ENCODE measurements around the gene MUCL3. TPM values are rescaled to one million over a fixed set of nuclear protein-coding genes. Genes with fewer than 3 reads are reported as not detected.
A peak's percentile ranks its signal among the peaks of the same experiment; 100 is the strongest.
"Not testable (repeated sequence)": the region's sequence is repeated elsewhere in the genome, so short reads cannot be mapped to it uniquely, and the experiment has no call there.

The MUCL3 gene
- total and polyA plus RNA-seq, 9 donors: 0.05 to 0.15 TPM; not detected in 7

GRCh38 chr6:30957716-30958115, 16.9 kb downstream of the MUCL3 start:
- WGBS (ENCODE audit: insufficient coverage): 50% methylated on average over 1 of the region's 2 CpGs
- Histone ChIP-seq H3K9me3 (replicated peaks; ENCODE audit: control insufficient read depth, low read depth, low read length) (no peaks in the 10 kb centered on the region), H3K27ac (ENCODE audit: low read length) (no peak overlapping the region), H3K4me1 (ENCODE audit: control insufficient read depth, insufficient read depth, low read length) (peaks cover 12% of the 10 kb centered on the region), H3K27me3 (ENCODE audit: control insufficient read depth, insufficient read depth, low read length) (peaks cover 37% of the 10 kb centered on the region), H3K36me3 (ENCODE audit: control insufficient read depth, insufficient read depth, low read length) (no peaks in the 10 kb centered on the region), H3K4me3 (ENCODE audit: low read length) (no peak overlapping the region)
- DNase-seq: no peak

DNA sequence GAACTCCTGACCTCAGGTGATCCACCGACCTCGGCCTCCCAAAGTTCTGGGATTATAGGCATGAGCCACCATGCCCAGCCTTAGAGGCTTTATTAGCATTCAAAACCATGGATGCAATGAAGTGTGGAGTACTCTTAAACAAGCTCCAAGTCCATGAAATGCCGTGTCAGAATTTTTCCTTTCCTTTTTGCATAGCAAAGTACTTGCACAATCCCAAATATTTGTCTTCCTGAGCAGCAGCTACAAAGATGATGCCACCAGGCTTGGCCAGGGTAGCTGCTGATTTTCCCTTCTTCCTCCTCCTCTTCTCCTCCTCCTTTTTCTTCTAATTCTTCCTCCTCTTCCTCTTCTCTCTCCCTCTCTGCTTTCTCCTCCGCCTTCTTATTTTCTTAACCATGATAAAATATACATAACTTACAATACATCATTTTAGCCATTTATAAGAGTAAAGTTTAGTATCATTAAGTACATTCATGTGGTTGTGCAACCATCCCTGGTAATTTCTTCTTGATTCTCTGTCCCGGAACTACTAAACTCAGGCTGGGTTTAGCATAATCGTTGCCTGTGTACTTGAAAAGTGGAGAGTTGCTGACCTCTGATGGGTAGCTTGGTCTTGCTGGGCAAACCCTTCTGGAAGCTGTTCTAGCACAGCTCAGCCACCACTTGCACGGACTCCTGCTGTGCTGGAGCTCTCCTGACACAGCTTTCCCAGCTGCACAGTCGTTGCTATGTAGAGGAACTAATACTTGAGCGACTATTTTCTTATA, 20.3 kb downstream of the MUCL3 start:
- no peak for DNase-seq
- Histone ChIP-seq H3K4me3 (ENCODE audit: low read length) (no peak overlapping the region), H3K27me3 (ENCODE audit: control insufficient read depth, insufficient read depth, low read length) (peaks cover 20% of the 10 kb centered on the region), H3K4me1 (ENCODE audit: control insufficient read depth, insufficient read depth, low read length) (peaks cover under 1% of the 10 kb centered on the region), H3K27ac (ENCODE audit: low read length) (no peak overlapping the region), H3K36me3 (ENCODE audit: control insufficient read depth, insufficient read depth, low read length) (no peaks in the 10 kb centered on the region), H3K9me3 (replicated peaks; ENCODE audit: control insufficient read depth, low read depth, low read length) (no peaks in the 10 kb centered on the region)
- WGBS (ENCODE audit: insufficient coverage): 70% methylated on average over 3 of the region's 9 CpGs

DNA sequence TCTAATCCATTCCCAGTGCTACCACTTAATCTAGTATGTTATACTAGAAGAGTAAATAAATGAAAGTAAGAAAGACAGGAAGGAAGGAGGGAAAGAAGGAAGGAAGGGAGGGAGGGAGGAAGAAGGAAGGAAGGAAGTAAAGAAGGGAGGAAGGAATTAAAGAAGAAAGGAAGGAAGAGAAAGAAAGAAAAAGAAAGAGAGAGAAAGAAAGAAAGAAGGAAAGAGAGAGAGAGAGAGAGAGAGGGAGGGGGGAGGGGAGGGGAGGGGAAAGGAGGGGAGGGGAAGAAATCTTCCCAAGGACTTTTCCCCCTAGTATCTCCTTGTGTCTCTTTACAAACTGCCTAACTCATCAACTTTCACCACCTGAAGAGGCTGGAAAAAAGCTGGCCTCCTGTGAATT, 21.9 kb downstream of the MUCL3 start:
- H3K27me3 ChIP-seq (ENCODE audit: control insufficient read depth, insufficient read depth, low read length): peaks cover 10% of the 10 kb centered on the region
- no peaks in the 10 kb centered on the region for H3K9me3 ChIP-seq (replicated peaks; ENCODE audit: control insufficient read depth, low read depth, low read length)
- H3K4me1 ChIP-seq (ENCODE audit: control insufficient read depth, insufficient read depth, low read length): no peaks in the 10 kb centered on the region
- no peak overlapping the region for H3K4me3 ChIP-seq (ENCODE audit: low read length)
- DNase-seq: no peak
- no peaks in the 10 kb centered on the region for H3K36me3 ChIP-seq (ENCODE audit: control insufficient read depth, insufficient read depth, low read length)
- H3K27ac ChIP-seq (ENCODE audit: low read length): no peak overlapping the region

GRCh38 chr6:30963641-30964040, 22.9 kb downstream of the MUCL3 start:
- WGBS (ENCODE audit: insufficient coverage): 50% methylated on average over 3 of the region's 6 CpGs
- DNase-seq: no peak

DNA sequence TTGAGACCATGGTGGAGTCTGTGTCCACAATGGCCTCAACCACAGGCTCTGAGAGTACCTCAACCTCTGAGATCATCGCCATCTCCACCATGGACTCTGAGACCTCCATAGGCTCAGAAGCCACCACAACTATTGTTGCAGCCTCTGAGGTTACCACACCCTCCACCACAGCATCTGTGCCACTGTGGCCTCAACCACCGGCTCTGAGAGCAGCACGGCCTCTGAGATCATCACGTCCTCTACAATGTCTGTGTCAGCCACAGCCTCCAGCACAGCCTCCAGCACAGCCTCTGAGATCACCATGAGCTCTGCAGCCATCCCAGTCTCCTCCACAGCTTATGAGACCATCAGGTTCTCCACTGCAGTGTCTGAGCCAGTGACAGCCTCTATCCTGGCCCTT, 23.3 kb downstream of the MUCL3 start:
- H3K4me3 ChIP-seq (ENCODE audit: low read length): no peak overlapping the region
- 94% methylated on average over 4 of the region's 4 CpGs for WGBS (ENCODE audit: insufficient coverage)
- DNase-seq: no peak
- H3K9me3 ChIP-seq (replicated peaks; ENCODE audit: control insufficient read depth, low read depth, low read length): no peaks in the 10 kb centered on the region
- no peaks in the 10 kb centered on the region for H3K4me1 ChIP-seq (ENCODE audit: control insufficient read depth, insufficient read depth, low read length)
- no peak overlapping the region for H3K27ac ChIP-seq (ENCODE audit: low read length)
- H3K36me3 ChIP-seq (ENCODE audit: control insufficient read depth, insufficient read depth, low read length): no peaks in the 10 kb centered on the region
- H3K27me3 ChIP-seq (ENCODE audit: control insufficient read depth, insufficient read depth, low read length): peaks cover 5% of the 10 kb centered on the region

More at GRCh38 chr6:30963641-30964040, 22.9 kb downstream of the MUCL3 start:
- Histone ChIP-seq H3K4me3 (ENCODE audit: low read length) (no peak overlapping the region), H3K27ac (ENCODE audit: low read length) (no peak overlapping the region), H3K9me3 (replicated peaks; ENCODE audit: control insufficient read depth, low read depth, low read length) (no peaks in the 10 kb centered on the region), H3K36me3 (ENCODE audit: control insufficient read depth, insufficient read depth, low read length) (no peaks in the 10 kb centered on the region), H3K27me3 (ENCODE audit: control insufficient read depth, insufficient read depth, low read length) (peaks cover 5% of the 10 kb centered on the region), H3K4me1 (ENCODE audit: control insufficient read depth, insufficient read depth, low read length) (no peaks in the 10 kb centered on the region)

- H3K4me3 ChIP-seq (ENCODE audit: low read length): no peak overlapping the region
- no peak for DNase-seq
- H3K4me1 ChIP-seq (ENCODE audit: control insufficient read depth, insufficient read depth, low read length): no peaks in the 10 kb centered on the region
- no peaks in the 10 kb centered on the region for H3K9me3 ChIP-seq (replicated peaks; ENCODE audit: control insufficient read depth, low read depth, low read length)
- peaks cover 5% of the 10 kb centered on the region for H3K27me3 ChIP-seq (ENCODE audit: control insufficient read depth, insufficient read depth, low read length)
- H3K36me3 ChIP-seq (ENCODE audit: control insufficient read depth, insufficient read depth, low read length): no peaks in the 10 kb centered on the region
- WGBS (ENCODE audit: insufficient coverage): 80% methylated on average over 5 of the region's 5 CpGs
- H3K27ac ChIP-seq (ENCODE audit: low read length): no peak overlapping the region
These were observed 24.4 kb downstream of the MUCL3 start for GRCh38 chr6:30965140-30965601.

- Histone ChIP-seq H3K9me3 (replicated peaks; ENCODE audit: control insufficient read depth, low read depth, low read length) (no peaks in the 10 kb centered on the region), H3K4me3 (ENCODE audit: low read length) (no peak overlapping the region), H3K27me3 (ENCODE audit: control insufficient read depth, insufficient read depth, low read length) (peaks cover 5% of the 10 kb centered on the region), H3K36me3 (ENCODE audit: control insufficient read depth, insufficient read depth, low read length) (no peaks in the 10 kb centered on the region), H3K4me1 (ENCODE audit: control insufficient read depth, insufficient read depth, low read length) (no peaks in the 10 kb centered on the region), H3K27ac (ENCODE audit: low read length) (no peak overlapping the region)
- WGBS (ENCODE audit: insufficient coverage): 92% methylated on average over 1 of the region's 3 CpGs
- no peak for DNase-seq
These were observed 25.4 kb downstream of the MUCL3 start for GRCh38 chr6:30966154-30966553.

DNA sequence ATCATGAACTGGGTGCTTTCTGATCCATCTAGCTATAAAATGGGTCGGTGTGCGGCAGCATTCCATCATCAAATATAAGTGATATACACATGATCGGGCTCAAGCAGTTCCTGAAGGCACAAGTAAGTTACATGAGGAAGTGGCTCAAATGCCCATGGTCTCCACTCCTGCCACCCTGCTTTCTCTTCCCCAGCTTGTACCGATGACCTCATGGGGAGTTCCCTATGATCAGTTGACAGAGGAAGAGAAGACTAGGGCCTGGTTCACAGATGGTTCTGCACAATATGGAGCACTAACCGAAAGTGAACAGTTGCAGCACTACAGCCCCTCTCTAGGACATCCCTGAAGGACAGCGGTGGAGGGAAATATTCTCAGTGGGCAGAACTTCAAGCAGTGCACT, 28.4 kb downstream of the MUCL3 start:
- H3K4me1 ChIP-seq (ENCODE audit: control insufficient read depth, insufficient read depth, low read length); H3K27ac ChIP-seq (ENCODE audit: low read length); H3K36me3 ChIP-seq (ENCODE audit: control insufficient read depth, insufficient read depth, low read length); H3K4me3 ChIP-seq (ENCODE audit: low read length); H3K27me3 ChIP-seq (ENCODE audit: control insufficient read depth, insufficient read depth, low read length); H3K9me3 ChIP-seq (replicated peaks; ENCODE audit: control insufficient read depth, low read depth, low read length): not testable (repeated sequence)
- 100% methylated on average over 3 of the region's 6 CpGs for WGBS (ENCODE audit: insufficient coverage)
- DNase-seq: peak; percentile 22

DNA sequence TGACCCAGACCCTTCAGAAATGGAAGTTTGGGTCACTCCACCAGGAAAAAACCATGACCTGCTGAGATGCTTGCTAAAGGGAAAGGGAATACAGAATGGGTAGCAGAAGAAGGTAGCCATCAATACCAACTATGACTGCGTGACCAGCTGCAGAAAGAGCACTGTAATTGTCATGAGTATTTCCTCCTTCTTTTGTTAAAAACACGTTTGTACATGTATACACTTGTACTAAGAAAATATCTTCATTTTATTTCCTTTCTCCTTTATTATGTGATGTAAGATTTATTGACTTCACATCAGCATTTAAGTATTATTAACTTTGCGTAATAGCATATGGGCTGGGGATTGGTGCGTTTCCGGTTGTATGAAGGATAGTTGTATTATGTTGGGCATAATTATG, 30.2 kb downstream of the MUCL3 start:
- Histone ChIP-seq H3K27ac (ENCODE audit: low read length) (no peak overlapping the region), H3K9me3 (replicated peaks; ENCODE audit: control insufficient read depth, low read depth, low read length) (no peaks in the 10 kb centered on the region), H3K27me3 (ENCODE audit: control insufficient read depth, insufficient read depth, low read length) (peaks cover 3% of the 10 kb centered on the region), H3K4me1 (ENCODE audit: control insufficient read depth, insufficient read depth, low read length) (no peaks in the 10 kb centered on the region), H3K36me3 (ENCODE audit: control insufficient read depth, insufficient read depth, low read length) (no peaks in the 10 kb centered on the region), H3K4me3 (ENCODE audit: low read length) (no peak overlapping the region)
- no peak for DNase-seq
- 90% methylated on average over 2 of the region's 5 CpGs for WGBS (ENCODE audit: insufficient coverage)

DNA sequence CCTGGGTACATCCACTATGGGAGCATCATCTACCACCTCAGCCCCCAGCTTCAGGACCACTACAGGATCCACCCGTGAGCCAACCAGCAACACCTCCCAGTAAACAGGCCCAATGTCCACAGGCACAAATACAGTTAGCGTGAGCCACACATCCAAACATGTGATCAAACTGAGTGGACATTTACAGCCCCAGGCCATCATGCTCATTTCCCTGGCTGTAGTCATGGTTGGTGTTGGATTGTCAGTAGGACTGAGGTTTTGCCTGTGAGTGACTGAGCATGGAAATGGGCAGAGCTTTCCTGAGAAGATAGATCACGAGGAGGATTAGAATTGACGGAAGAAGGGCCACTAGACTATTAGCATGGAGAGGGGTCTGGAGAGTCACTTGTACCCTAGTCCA, 32.0 kb downstream of the MUCL3 start:
- DNase-seq: no peak

More for the DNA sequence above, 32.0 kb downstream of the MUCL3 start:
- 84% methylated on average over 3 of the region's 4 CpGs for WGBS (ENCODE audit: insufficient coverage)
- H3K4me1 ChIP-seq (ENCODE audit: control insufficient read depth, insufficient read depth, low read length): no peaks in the 10 kb centered on the region
- H3K27me3 ChIP-seq (ENCODE audit: control insufficient read depth, insufficient read depth, low read length): peaks cover 3% of the 10 kb centered on the region
- no peak overlapping the region for H3K4me3 ChIP-seq (ENCODE audit: low read length)
- no peaks in the 10 kb centered on the region for H3K36me3 ChIP-seq (ENCODE audit: control insufficient read depth, insufficient read depth, low read length)
- H3K27ac ChIP-seq (ENCODE audit: low read length): no peak overlapping the region
- H3K9me3 ChIP-seq (replicated peaks; ENCODE audit: control insufficient read depth, low read depth, low read length): no peaks in the 10 kb centered on the region
